ENCODE data around the gene HNRNPUL1.

Gene HNRNPUL1

GRCh38 chr19:41238244-41238643 lies 25.9 kb upstream of the HNRNPUL1 start:
- Mint-ChIP-seq H3K9me3 (no peaks in the 10 kb centered on the region), H3K4me3 (no peak overlapping the region), H3K27me3 (ENCODE audit: low read depth, poor library complexity) (no peaks in the 10 kb centered on the region), H3K36me3 (ENCODE audit: low read depth) (peaks cover 4% of the 10 kb centered on the region), H3K27ac (no peak overlapping the region), H3K4me1 (no peaks in the 10 kb centered on the region)
- no peak for DNase-seq
- TF ChIP-seq, protein P1, sequence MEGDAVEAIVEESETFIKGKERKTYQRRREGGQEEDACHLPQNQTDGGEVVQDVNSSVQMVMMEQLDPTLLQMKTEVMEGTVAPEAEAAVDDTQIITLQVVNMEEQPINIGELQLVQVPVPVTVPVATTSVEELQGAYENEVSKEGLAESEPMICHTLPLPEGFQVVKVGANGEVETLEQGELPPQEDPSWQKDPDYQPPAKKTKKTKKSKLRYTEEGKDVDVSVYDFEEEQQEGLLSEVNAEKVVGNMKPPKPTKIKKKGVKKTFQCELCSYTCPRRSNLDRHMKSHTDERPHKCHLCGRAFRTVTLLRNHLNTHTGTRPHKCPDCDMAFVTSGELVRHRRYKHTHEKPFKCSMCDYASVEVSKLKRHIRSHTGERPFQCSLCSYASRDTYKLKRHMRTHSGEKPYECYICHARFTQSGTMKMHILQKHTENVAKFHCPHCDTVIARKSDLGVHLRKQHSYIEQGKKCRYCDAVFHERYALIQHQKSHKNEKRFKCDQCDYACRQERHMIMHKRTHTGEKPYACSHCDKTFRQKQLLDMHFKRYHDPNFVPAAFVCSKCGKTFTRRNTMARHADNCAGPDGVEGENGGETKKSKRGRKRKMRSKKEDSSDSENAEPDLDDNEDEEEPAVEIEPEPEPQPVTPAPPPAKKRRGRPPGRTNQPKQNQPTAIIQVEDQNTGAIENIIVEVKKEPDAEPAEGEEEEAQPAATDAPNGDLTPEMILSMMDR (IDR thresholded peaks at IDR 0.05): no peak

DNA sequence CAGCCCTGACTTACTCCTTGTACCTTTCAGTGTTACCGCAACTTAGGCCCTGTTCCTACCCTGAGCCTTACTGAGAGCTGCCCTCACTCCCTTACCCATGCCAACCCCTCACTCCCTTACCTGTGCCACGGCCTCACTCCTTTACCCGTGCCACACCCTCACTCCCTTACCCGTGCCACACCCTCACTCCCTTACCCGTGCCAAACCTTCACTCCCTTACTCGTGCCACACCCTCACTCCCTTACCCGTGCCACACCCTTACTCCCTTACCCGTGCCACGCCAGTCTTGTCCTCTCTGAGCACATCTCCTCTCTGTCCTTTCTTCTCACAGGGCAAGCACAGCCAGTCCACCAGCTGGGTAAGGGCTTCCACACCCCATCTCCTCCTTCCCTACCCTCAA lies 24.8 kb upstream of the HNRNPUL1 start:
- no peak overlapping the region for H3K27ac Mint-ChIP-seq
- H3K9me3 Mint-ChIP-seq: no peaks in the 10 kb centered on the region
- TF ChIP-seq, protein P1 (IDR thresholded peaks at IDR 0.05): no peak
- no peaks in the 10 kb centered on the region for H3K27me3 Mint-ChIP-seq (ENCODE audit: low read depth, poor library complexity)
- no peak for DNase-seq
- peaks cover 11% of the 10 kb centered on the region for H3K36me3 Mint-ChIP-seq (ENCODE audit: low read depth)
- no peaks in the 10 kb centered on the region for H3K4me1 Mint-ChIP-seq
- no peak overlapping the region for H3K4me3 Mint-ChIP-seq

DNA sequence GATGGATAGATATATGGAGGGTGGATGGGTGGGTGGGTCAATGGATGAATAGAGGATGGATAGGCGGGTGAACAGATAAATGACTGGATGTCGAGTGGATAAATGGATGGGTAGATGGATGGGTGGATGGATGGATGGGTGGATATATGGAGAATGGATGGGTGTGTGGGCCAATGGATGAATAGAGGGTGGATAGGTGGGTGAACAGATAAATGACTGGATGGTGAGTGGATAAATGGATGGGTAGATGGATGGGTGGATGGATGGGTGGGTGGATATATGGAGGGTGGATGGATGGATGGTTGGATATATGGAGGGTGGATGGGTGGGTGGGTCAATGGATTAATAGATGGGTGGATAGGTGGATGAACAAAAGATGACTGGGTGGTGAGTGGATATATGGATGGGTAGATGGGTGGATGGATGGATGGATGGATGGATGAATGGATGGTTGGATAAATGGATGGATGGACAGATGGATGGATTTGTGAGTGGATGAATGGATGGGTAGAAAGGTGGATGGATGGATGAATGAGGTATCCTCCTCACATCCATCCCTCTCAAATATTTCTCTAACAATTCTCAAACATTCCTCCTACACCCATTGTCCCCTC lies 24.1 kb upstream of the HNRNPUL1 start:
- TF ChIP-seq, protein P1 (IDR thresholded peaks at IDR 0.05): no peak
- H3K27me3 Mint-ChIP-seq (ENCODE audit: low read depth, poor library complexity): peaks cover under 1% of the 10 kb centered on the region
- no peaks in the 10 kb centered on the region for H3K9me3 Mint-ChIP-seq
- H3K36me3 Mint-ChIP-seq (ENCODE audit: low read depth): peaks cover 13% of the 10 kb centered on the region
- H3K4me1 Mint-ChIP-seq: no peaks in the 10 kb centered on the region
- no peak overlapping the region for H3K4me3 Mint-ChIP-seq
- no peak for DNase-seq
- H3K27ac Mint-ChIP-seq: no peak overlapping the region

DNA sequence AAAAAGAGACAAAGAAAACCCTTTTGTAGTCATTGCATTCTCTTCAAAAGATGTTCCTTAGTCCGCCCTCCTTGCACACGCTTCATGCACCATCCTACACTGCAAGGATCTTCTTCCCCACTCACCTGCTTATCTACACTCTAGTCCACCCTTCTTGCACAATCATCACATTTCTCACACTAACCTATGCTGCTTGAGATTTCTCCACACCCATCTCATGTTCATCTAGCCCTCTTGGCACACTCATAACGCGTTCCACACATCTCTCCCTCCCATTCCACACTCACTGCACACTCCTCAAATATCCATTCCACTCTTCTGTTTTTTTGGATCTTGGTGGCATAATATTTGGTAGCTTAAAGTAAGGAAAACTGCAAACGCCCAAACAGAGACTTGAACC lies 22.3 kb upstream of the HNRNPUL1 start:
- no peak overlapping the region for H3K27ac Mint-ChIP-seq
- no peak overlapping the region for H3K4me3 Mint-ChIP-seq
- no peak for DNase-seq
- TF ChIP-seq, protein P1 (IDR thresholded peaks at IDR 0.05): no peak
- H3K36me3 Mint-ChIP-seq (ENCODE audit: low read depth): peaks cover 27% of the 10 kb centered on the region
- H3K9me3 Mint-ChIP-seq: no peaks in the 10 kb centered on the region
- no peaks in the 10 kb centered on the region for H3K4me1 Mint-ChIP-seq
- peaks cover 7% of the 10 kb centered on the region for H3K27me3 Mint-ChIP-seq (ENCODE audit: low read depth, poor library complexity)

DNA sequence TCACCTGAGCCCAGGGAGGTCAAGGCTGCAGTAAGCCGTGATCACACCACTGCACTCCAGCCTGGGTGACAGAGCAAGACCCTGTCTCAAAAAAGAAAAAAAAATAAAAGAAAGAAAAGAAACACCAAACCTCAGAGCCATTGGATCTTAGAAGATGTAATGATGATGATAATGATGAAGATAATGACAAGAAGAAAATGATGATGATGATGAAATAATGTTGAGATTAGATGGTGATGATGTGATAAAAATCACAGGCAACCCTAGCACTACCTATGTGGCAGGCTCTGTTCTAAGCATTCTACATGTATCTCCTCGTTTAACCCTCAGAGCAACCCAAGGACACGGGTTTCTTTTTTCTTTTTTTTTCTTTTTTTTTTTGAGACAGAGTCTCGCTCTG lies 20.1 kb upstream of the HNRNPUL1 start:
- no peak overlapping the region for H3K4me3 Mint-ChIP-seq
- DNase-seq: no peak
- H3K27me3 Mint-ChIP-seq (ENCODE audit: low read depth, poor library complexity): peaks cover 7% of the 10 kb centered on the region
- H3K36me3 Mint-ChIP-seq (ENCODE audit: low read depth): peaks cover 42% of the 10 kb centered on the region
- H3K4me1 Mint-ChIP-seq: no peaks in the 10 kb centered on the region
- no peak overlapping the region for H3K27ac Mint-ChIP-seq
- TF ChIP-seq, protein P1 (IDR thresholded peaks at IDR 0.05): no peak
- no peaks in the 10 kb centered on the region for H3K9me3 Mint-ChIP-seq

DNA sequence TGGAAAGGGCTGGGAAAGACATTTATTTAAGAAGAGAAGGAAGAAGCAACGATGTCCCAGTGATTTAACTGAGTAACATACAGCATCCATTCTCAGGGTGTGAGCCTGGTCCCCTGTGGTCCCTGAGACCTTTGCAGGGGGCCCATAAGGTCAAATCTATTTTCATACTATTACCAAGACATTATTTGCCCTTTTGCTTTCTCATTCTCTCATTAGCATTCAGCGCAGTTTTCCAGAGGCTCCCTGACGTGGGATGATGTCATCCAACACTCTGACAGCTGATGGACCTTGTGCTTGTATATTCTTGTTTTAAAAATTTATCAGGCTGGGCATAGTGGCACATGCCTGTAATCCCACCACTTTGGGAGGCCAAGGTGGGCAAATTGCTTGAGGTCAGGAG lies 18.3 kb upstream of the HNRNPUL1 start:
- H3K4me3 Mint-ChIP-seq: no peak overlapping the region
- H3K36me3 Mint-ChIP-seq (ENCODE audit: low read depth): peaks cover 54% of the 10 kb centered on the region
- no peaks in the 10 kb centered on the region for H3K4me1 Mint-ChIP-seq

More for the DNA sequence above, 18.3 kb upstream of the HNRNPUL1 start:
- TF ChIP-seq, protein P1 (IDR thresholded peaks at IDR 0.05): no peak
- DNase-seq: no peak
- no peaks in the 10 kb centered on the region for H3K9me3 Mint-ChIP-seq
- H3K27ac Mint-ChIP-seq: no peak overlapping the region
- peaks cover 7% of the 10 kb centered on the region for H3K27me3 Mint-ChIP-seq (ENCODE audit: low read depth, poor library complexity)

Measured in nephron progenitor cell (in vitro differentiated cells).